GM12864 (cell line): Measurements from ENCODE around the gene NELL1.

ENCODE experiments used
- DNase-seq: peaks from one replicate; pipeline ENCODE4 v3.0.0-alpha.2; 2011; ENCODE audit warnings: low read depth
- H3K4me3 ChIP-seq: 2 replicates; pipeline ENCODE4 v1.5.1; 2011; ENCODE audit warnings: mild to moderate bottlenecking, low read depth, low read length, control low read depth
- CTCF ChIP-seq: IDR thresholded peaks from 2 replicates; pipeline ENCODE4 v1.5.1; 2011; ENCODE audit warnings: low read depth, mild to moderate bottlenecking, moderate library complexity, low read length, control low read depth, inconsistent platforms; ENCODE audit errors: missing control alignments

NELL1 gene

GRCh38 chr11:21474529-21474928, 805.1 kb downstream of the NELL1 start:
- TF ChIP-seq CTCF: no peak
- H3K4me3 ChIP-seq: no peak overlapping the region
- no peak for DNase-seq

- DNase-seq: no peak
- H3K4me3 ChIP-seq: no peak overlapping the region
- no peak for TF ChIP-seq CTCF
Observed at GRCh38 chr11:21475276-21475675, 805.9 kb downstream of the NELL1 start.

GRCh38 chr11:21476588-21476987, 807.2 kb downstream of the NELL1 start:
- no peak for DNase-seq
- H3K4me3 ChIP-seq: no peak overlapping the region
- no peak for TF ChIP-seq CTCF

GRCh38 chr11:21480240-21480639, 810.9 kb downstream of the NELL1 start:
- TF ChIP-seq CTCF: no peak
- no peak for DNase-seq
- no peak overlapping the region for H3K4me3 ChIP-seq

GRCh38 chr11:21481255-21481654, 811.9 kb downstream of the NELL1 start:
- no peak for TF ChIP-seq CTCF

GRCh38 chr11:21484039-21484438, 814.7 kb downstream of the NELL1 start:
- no peak for DNase-seq
- no peak for TF ChIP-seq CTCF
- H3K4me3 ChIP-seq: no peak overlapping the region

More at GRCh38 chr11:21481255-21481654, 811.9 kb downstream of the NELL1 start:
- no peak for DNase-seq
- no peak overlapping the region for H3K4me3 ChIP-seq

- no peak for DNase-seq
- no peak overlapping the region for H3K4me3 ChIP-seq
- TF ChIP-seq CTCF: no peak
Observed at GRCh38 chr11:21485006-21485405, 815.6 kb downstream of the NELL1 start.
